Measurements from ENCODE around the gene C2CD5. TPM values are rescaled to one million over a fixed set of nuclear protein-coding genes. Genes with fewer than 3 reads are reported as not detected.

Gene C2CD5
- total and polyA plus RNA-seq, 2 of the 13 experiments (the other 11 are each of a cell fraction or from before 2014, with no cell fraction given), result 12.6 to 14.6 TPM

- Histone ChIP-seq H3K27ac (ENCODE audit: extremely low read length, insufficient read depth, low read length) (no peak overlapping the region), H3K9ac (ENCODE audit: insufficient read depth, low read depth, low read length) (no peak overlapping the region), H3K27me3 (ENCODE audit: control insufficient read depth in 1 of 2, insufficient read depth in 2 of 2, low read length in 2 of 2) (no peaks in the 10 kb centered on the region; a peak in 1 of 5 replicates), H3K4me3 (replicated peaks in 1 of 3; ENCODE audit: insufficient read depth in 1 of 3, low read depth in 2 of 3, low read length in 3 of 3) (no peak overlapping the region), H3K36me3 (replicated peaks in 1 of 2; ENCODE audit: control insufficient read depth in 1 of 2, insufficient read depth in 2 of 2, low read length in 2 of 2) (no peaks in the 10 kb centered on the region), H4K20me1 (ENCODE audit: insufficient read depth, low read length) (no peaks in the 10 kb centered on the region), H3K4me2 (ENCODE audit: low read depth, low read length) (no peak overlapping the region), H3K9me3 (ENCODE audit: low read length) (no peaks in the 10 kb centered on the region), H2AFZ (ENCODE audit: low read length) (no peak overlapping the region), H3K4me1 (ENCODE audit: insufficient read depth, low read length) (no peaks in the 10 kb centered on the region; the same call in 1 of the 2 replicates), H3K79me2 (ENCODE audit: insufficient read depth, low read length) (no peaks in the 10 kb centered on the region)
- ATAC-seq, result no peak
- ChIA-PET POLR2A (no interaction called here), CTCF (ENCODE audit: low intra/inter-chr PET ratio, low total read pairs) (no interaction called here)
- 15% methylated on average over 3 of the region's 3 CpGs for WGBS (ENCODE audit: low lambda C conversion rate)
- FAIRE-seq, result no peak
- in situ Hi-C loops (cut with HindIII; ENCODE audit: extremely low pct_ligation_motif_present, low pct_unique_long_range_greater_than_20kb) (loop anchor here (25.0 kb wide), 1 partner anchor 723 kb away; no protein-coding TSS in a partner anchor), intact Hi-C loops (cut with micrococcal nuclease; ENCODE audit: unreplicated experiment) (no loop called here)
- no peak for DNase-seq (ENCODE audit: low spot score)
- TF ChIP-seq REXO4 (CRISPR knock-in tag; IDR thresholded peaks at IDR 0.05; ENCODE audit: borderline replicate concordance) (no peak), ARID3A (IDR thresholded peaks at IDR 0.05; ENCODE audit: low read depth, low read length) (no peak), ZNF761 (CRISPR knock-in tag; conservative IDR thresholded peaks at IDR 0.05) (no peak)
- BruUV-seq (replicated peaks), result no TSS peak
Observed at GRCh38 chr12:22435583-22435982, 108.8 kb downstream of the C2CD5 start.

GRCh38 chr12:22431693-22432251, 112.6 kb downstream of the C2CD5 start:
- POLR2A ChIA-PET, result no interaction called here
- 33% methylated on average over 1 of the region's 1 CpG for WGBS (ENCODE audit: low lambda C conversion rate)
- in situ Hi-C loops (cut with HindIII; ENCODE audit: extremely low pct_ligation_motif_present, low pct_unique_long_range_greater_than_20kb) (loop anchor here (25.0 kb wide), 1 partner anchor 719 kb away; no protein-coding TSS in a partner anchor), intact Hi-C loops (cut with micrococcal nuclease; ENCODE audit: unreplicated experiment) (no loop called here)
- H3K79me2 ChIP-seq (ENCODE audit: insufficient read depth, low read length), result no peaks in the 10 kb centered on the region
- H3K27ac ChIP-seq (ENCODE audit: extremely low read length, insufficient read depth, low read length), result no peak overlapping the region
- BruUV-seq (replicated peaks), result no TSS peak
- no peaks in the 10 kb centered on the region for H3K36me3 ChIP-seq (replicated peaks in 1 of 2; ENCODE audit: control insufficient read depth in 1 of 2, insufficient read depth in 2 of 2, low read length in 2 of 2)
- H3K4me1 ChIP-seq (ENCODE audit: insufficient read depth, low read length), result no peaks in the 10 kb centered on the region; the same call in 1 of the 2 replicates
- DNase-seq (ENCODE audit: low spot score), result no peak
- H4K20me1 ChIP-seq (ENCODE audit: insufficient read depth, low read length), result no peaks in the 10 kb centered on the region
- no peak overlapping the region for H2AFZ ChIP-seq (ENCODE audit: low read length)
- no peak overlapping the region for H3K4me2 ChIP-seq (ENCODE audit: low read depth, low read length)
- H3K27me3 ChIP-seq (ENCODE audit: control insufficient read depth in 1 of 2, insufficient read depth in 2 of 2, low read length in 2 of 2), result no peaks in the 10 kb centered on the region
- H3K9ac ChIP-seq (ENCODE audit: insufficient read depth, low read depth, low read length), result no peak overlapping the region
- CTCF ChIA-PET (ENCODE audit: low intra/inter-chr PET ratio, low total read pairs), result no interaction called here
- H3K4me3 ChIP-seq (replicated peaks in 1 of 3; ENCODE audit: insufficient read depth in 1 of 3, low read depth in 2 of 3, low read length in 3 of 3), result no peak overlapping the region
- no peaks in the 10 kb centered on the region for H3K9me3 ChIP-seq (ENCODE audit: low read length)
- no peak for FAIRE-seq
- no peak for ATAC-seq
- TF ChIP-seq EED (CRISPR knock-in tag; IDR thresholded peaks at IDR 0.05) (no peak), TFAP4 (IDR thresholded peaks at IDR 0.05; ENCODE audit: borderline replicate concordance, low read depth) (no peak), TAF1 (CRISPR knock-in tag; IDR thresholded peaks at IDR 0.05) (no peak), ZBTB14 (CRISPR knock-in tag; IDR thresholded peaks at IDR 0.05) (no peak), IRF9 (CRISPR knock-in tag; IDR thresholded peaks at IDR 0.05; ENCODE audit: borderline replicate concordance) (no peak), ATF1 (CRISPR knock-in tag; IDR thresholded peaks at IDR 0.05) (no peak), ZNF766 (CRISPR knock-in tag; IDR thresholded peaks at IDR 0.05; ENCODE audit: borderline replicate concordance) (no peak)
